Aorta (tissue), 5 donors: Measurements from ENCODE around the gene OR51Q1. TPM values are rescaled to one million over a fixed set of nuclear protein-coding genes. Genes with fewer than 3 reads are reported as not detected.

Experiments
- ATAC-seq: fragments of 200-7000 bp; cut with Tn5 transposase; one replicate; pipeline ENCODE4 v1.9.1; 2022; ENCODE audit warnings: moderate library complexity; ENCODE audit not compliant: low FRiP score
- DNase-seq, 2 donors: peaks; one replicate each; pipeline ENCODE4 v3.0.0-alpha.2; 2020
- H3K27ac ChIP-seq, 2 donors: one replicate each; pipeline ENCODE4 v1.5.1; 2013; ENCODE audit warnings: low read length in 2 of 2, mild to moderate bottlenecking in 2 of 2, moderate library complexity in 2 of 2, control low read depth in 1 of 2, inconsistent platforms in 1 of 2, low read depth in 1 of 2
- H3K27me3 ChIP-seq, 2 donors: one replicate each; pipeline ENCODE4 v1.6.1; 2013; ENCODE audit warnings: control low read depth in 1 of 2, low read length in 1 of 2, mild to moderate bottlenecking in 1 of 2, moderate library complexity in 1 of 2; ENCODE audit not compliant: insufficient read depth in 2 of 2, control insufficient read depth in 1 of 2
- H3K36me3 ChIP-seq, 2 donors: one replicate each; pipeline ENCODE4 v1.6.1; 2013; ENCODE audit warnings: control low read depth in 1 of 2, low read length in 1 of 2, mild to moderate bottlenecking in 1 of 2; ENCODE audit not compliant: insufficient read depth in 2 of 2, control insufficient read depth in 1 of 2
- H3K4me1 ChIP-seq, 2 donors: one replicate each; pipeline ENCODE4 v1.6.1; 2013; ENCODE audit warnings: low read length in 2 of 2, control low read depth in 1 of 2, mild to moderate bottlenecking in 1 of 2, moderate library complexity in 1 of 2; ENCODE audit not compliant: insufficient read depth in 2 of 2, control insufficient read depth in 1 of 2
- H3K4me3 ChIP-seq, 2 donors: one replicate each; pipeline ENCODE4 v1.5.1; 2013; ENCODE audit warnings: low read length in 2 of 2, control low read depth in 1 of 2, mild to moderate bottlenecking in 1 of 2
- H3K9me3 ChIP-seq: one replicate; pipeline ENCODE4 v1.6.1; 2013; ENCODE audit warnings: mild to moderate bottlenecking, low read length; ENCODE audit not compliant: control insufficient read depth
- whole genome bisulfite sequencing, 2 donors: extraction: QIAGEN DNeasy Blood & Tissue Kit; methylation state at CpG; one replicate each; pipeline ENCODE4 v1.1.7; 2013; 5-methylcytosine and 5-hydroxymethylcytosine counted together
- intact Hi-C, 2 donors: fragments of 100-400 bp; cut with DNase I; formaldehyde crosslinking; loops; one replicate each; pipeline versions ENCODE4 v1.14.2 to v1.15.0; 2022
- long read RNA-seq, 2 donors: library from polyadenylated mRNA; unstranded; transcript quantifications; one replicate each; pipeline ENCODE4 v2.0.0, GENCODE V29; 2020 to 2021
- polyA plus RNA-seq, 2 donors: library from polyadenylated mRNA; stranded (reverse); fragments of 200-250 nt; gene quantifications; one replicate each; pipeline ENCODE4 v1.2.3, GENCODE V29; 2013
- total RNA-seq, 2 donors: library from RNA; stranded (reverse); fragmentation: NEBNext Ultra II Directional; extraction: Animal tissue kit (Norgen Biotek cat#: 25700); gene quantifications; one replicate each; pipeline ENCODE4 v1.2.1, GENCODE V29; 2021
- donor health status: healthy with polysubstance abuse.
- donor health status: Bipolar disorder and iron deficiency.
- donor health status: DM: no; HTN: no; CAD: no.
- donor health status: DM: no; HTN: no; CAD: no.
- donor health status: DM: yes; HTN: yes; CAD: no.

Gene OR51Q1
- total RNA-seq (not detected), polyA plus RNA-seq (1 to 10 TPM in 1 of 2 donors, not detected in 1; 1.4 TPM)
- long read RNA-seq, donor 1 = 0 reads
- long read RNA-seq, donor 2 = 0 reads

DNA sequence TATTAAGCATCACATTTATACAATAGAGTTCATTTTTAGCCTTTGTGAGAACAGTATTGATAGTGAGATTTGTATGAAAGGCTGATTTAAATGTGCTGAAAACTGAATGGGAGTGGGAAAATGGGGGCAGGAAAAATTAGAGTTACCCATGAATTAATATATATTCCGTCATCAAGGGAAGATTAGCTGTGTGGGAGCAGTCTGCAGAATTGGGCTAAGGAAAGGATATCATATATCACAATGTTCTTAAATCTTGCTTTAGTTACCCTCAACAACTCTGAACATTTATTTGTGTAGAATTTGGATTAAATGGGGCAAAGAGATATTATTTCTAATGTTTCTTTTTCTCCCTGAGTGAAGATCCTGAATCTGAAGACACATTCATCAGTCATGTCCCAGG is at the start of gene OR51Q1:
Gene OR51Q1, plus strand, starts transcription at position 301 of the 400 bp plus-strand sequence. Its CDS starts 90 bp downstream, at position 391.
- H3K27ac ChIP-seq = no peak within 1 kb of the TSS
- H3K4me1 ChIP-seq = no peaks in the 10 kb centered on the region
- no peaks in the 10 kb centered on the region for H3K36me3 ChIP-seq
- intact Hi-C loops = no loop called here
- no peaks in the 10 kb centered on the region for H3K9me3 ChIP-seq
- no peak within 1 kb of the TSS for H3K4me3 ChIP-seq
- WGBS, 2 donors = 82 to 84% methylated on average over 1 of the region's 1 CpG
- DNase-seq = no peak
- ATAC-seq = no peak
- H3K27me3 ChIP-seq = no peaks in the 10 kb centered on the region

GRCh38 chr11:5380740-5381342 is 41.1 kb upstream of the OR51Q1 start:
- no peak overlapping the region for H3K27ac ChIP-seq
- no peaks in the 10 kb centered on the region for H3K4me1 ChIP-seq
- H3K36me3 ChIP-seq = no peaks in the 10 kb centered on the region
- intact Hi-C loops = loop anchor here (2.0 to 10.0 kb wide), 3 partner anchors 176 to 256 kb away; no protein-coding TSS in a partner anchor
- 71 to 74% methylated on average over 4 of the region's 4 CpGs for WGBS, 2 donors
- H3K4me3 ChIP-seq = no peak overlapping the region
- ATAC-seq (peak; percentile 68), DNase-seq (peak; percentile 55 to 57)
- H3K27me3 ChIP-seq = no peaks in the 10 kb centered on the region
- H3K9me3 ChIP-seq = no peaks in the 10 kb centered on the region

DNA sequence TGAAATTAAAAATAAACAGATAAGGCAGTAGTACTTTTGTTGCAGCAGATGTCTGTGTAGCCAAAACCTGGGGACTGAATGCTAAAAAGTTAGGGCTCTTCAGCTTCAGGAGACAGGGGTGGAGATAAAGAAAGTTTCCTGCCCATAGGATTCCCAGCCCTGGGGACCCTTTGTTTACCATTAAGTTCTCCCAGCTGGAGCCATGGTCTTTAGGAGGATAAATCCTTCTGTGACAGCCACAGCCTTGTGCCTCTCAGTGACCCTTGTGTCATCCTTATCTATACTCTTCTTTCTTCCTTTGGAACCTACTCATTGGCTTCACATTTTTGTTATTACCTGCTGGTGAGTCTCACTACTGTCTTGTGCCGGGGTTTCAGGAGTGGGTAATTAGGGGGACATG is 38.3 kb upstream of the OR51Q1 start, which contains the start of gene OR51M1:
Gene OR51M1, plus strand, starts transcription at position 237 of the 400 bp plus-strand sequence. CDS start 5,587 bp downstream, outside the sequence.
- ATAC-seq (no peak), DNase-seq (no peak)
- intact Hi-C loops = loop anchor here in 1 of 2 donors (10.0 kb wide), 1 partner anchor 259 kb away; no protein-coding TSS in a partner anchor
- Histone ChIP-seq H3K36me3 (no peaks in the 10 kb centered on the region), H3K27ac (no peak within 1 kb of the TSS), H3K4me1 (no peaks in the 10 kb centered on the region), H3K9me3 (no peaks in the 10 kb centered on the region), H3K4me3 (no peak within 1 kb of the TSS), H3K27me3 (no peaks in the 10 kb centered on the region)
- WGBS, 2 donors = 55 to 84% methylated on average over 1 of the region's 1 CpG

- H3K27me3 ChIP-seq = no peaks in the 10 kb centered on the region
- H3K4me3 ChIP-seq = no peak overlapping the region
- no peak for ATAC-seq
- no peak overlapping the region for H3K27ac ChIP-seq
- H3K36me3 ChIP-seq = no peaks in the 10 kb centered on the region
- WGBS, 2 donors = 64 to 71% methylated on average over 2 of the region's 2 CpGs
- intact Hi-C loops = loop anchor here in 1 of 2 donors (10.0 kb wide), 1 partner anchor 260 kb away; no protein-coding TSS in a partner anchor
- no peak for DNase-seq
- H3K4me1 ChIP-seq = no peaks in the 10 kb centered on the region
- no peaks in the 10 kb centered on the region for H3K9me3 ChIP-seq
Measured at GRCh38 chr11:5384335-5384734, 37.6 kb upstream of the OR51Q1 start.

- H3K9me3 ChIP-seq = no peaks in the 10 kb centered on the region
- H3K36me3 ChIP-seq = no peaks in the 10 kb centered on the region
- no peak overlapping the region for H3K27ac ChIP-seq
- no peak for ATAC-seq
- no peak overlapping the region for H3K4me3 ChIP-seq
- 74 to 76% methylated on average over 2 of the region's 2 CpGs for WGBS, 2 donors
- intact Hi-C loops = no loop called here
- H3K27me3 ChIP-seq = no peaks in the 10 kb centered on the region
- no peaks in the 10 kb centered on the region for H3K4me1 ChIP-seq
- DNase-seq = no peak
Measured at GRCh38 chr11:5390210-5390609, 31.7 kb upstream of the OR51Q1 start.

DNA sequence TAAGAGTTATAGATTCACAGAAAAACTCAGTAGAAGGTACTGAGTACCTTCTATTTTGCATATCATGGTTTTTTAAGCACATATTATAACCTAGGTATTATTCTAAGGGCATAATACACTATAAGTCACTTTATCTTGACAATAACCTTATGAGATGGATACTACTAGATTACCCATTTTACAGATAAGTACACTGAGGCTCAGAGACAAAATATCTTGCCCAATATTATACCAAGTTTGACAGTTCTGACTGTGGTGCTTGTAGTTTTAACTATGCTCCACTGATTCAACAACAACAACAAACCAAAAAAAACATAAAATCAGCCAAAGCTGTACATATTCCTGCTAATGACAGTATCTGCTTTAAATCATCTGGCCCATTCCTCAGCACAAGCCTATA is 27.8 kb upstream of the OR51Q1 start:
- no peaks in the 10 kb centered on the region for H3K4me1 ChIP-seq
- H3K4me3 ChIP-seq = no peak overlapping the region
- no peaks in the 10 kb centered on the region for H3K36me3 ChIP-seq
- intact Hi-C loops = no loop called here
- H3K27me3 ChIP-seq = no peaks in the 10 kb centered on the region
- ATAC-seq (no peak), DNase-seq (no peak)
- no peaks in the 10 kb centered on the region for H3K9me3 ChIP-seq
- H3K27ac ChIP-seq = no peak overlapping the region

- Histone ChIP-seq H3K4me3 (no peak overlapping the region), H3K27me3 (no peaks in the 10 kb centered on the region), H3K36me3 (no peaks in the 10 kb centered on the region), H3K9me3 (no peaks in the 10 kb centered on the region), H3K4me1 (no peaks in the 10 kb centered on the region), H3K27ac (no peak overlapping the region)
- intact Hi-C loops = no loop called here
- ATAC-seq (no peak), DNase-seq (no peak)
Measured at GRCh38 chr11:5398936-5399335, 23.0 kb upstream of the OR51Q1 start.

GRCh38 chr11:5405173-5405572 is 16.7 kb upstream of the OR51Q1 start:
- no peak overlapping the region for H3K27ac ChIP-seq
- no peaks in the 10 kb centered on the region for H3K27me3 ChIP-seq
- no peak for DNase-seq
- no peaks in the 10 kb centered on the region for H3K36me3 ChIP-seq
- H3K9me3 ChIP-seq = no peaks in the 10 kb centered on the region
- intact Hi-C loops = no loop called here
- no peak for ATAC-seq
- H3K4me3 ChIP-seq = no peak overlapping the region
- H3K4me1 ChIP-seq = no peaks in the 10 kb centered on the region

DNA sequence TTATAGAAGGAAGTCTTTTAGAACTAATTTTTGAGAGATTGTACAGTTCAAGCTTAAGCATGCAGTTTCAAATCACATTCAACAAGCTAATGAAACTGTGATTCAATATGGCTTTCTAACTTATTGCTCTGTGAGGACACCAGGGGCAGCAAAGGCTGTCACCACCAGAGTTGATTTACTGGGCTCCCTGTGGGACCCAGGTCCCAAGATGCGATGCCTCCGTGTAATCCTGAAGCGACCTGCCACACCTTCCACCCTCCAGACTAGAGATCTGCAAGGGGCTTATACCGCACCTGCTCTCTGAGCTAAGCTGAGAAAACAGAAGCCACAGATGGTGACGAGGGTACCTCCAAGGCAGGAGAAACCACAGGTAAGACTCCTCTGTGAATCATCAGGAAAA is 918 bp upstream of the OR51Q1 start:
- 60 to 64% methylated on average over 5 of the region's 5 CpGs for WGBS, 2 donors
- Histone ChIP-seq H3K9me3 (no peaks in the 10 kb centered on the region), H3K4me3 (no peak overlapping the region), H3K27ac (no peak overlapping the region), H3K4me1 (no peaks in the 10 kb centered on the region), H3K27me3 (no peaks in the 10 kb centered on the region), H3K36me3 (no peaks in the 10 kb centered on the region)
- no peak for DNase-seq
- intact Hi-C loops = no loop called here
- ATAC-seq = no peak
